Jurkat, Clone E6-1 (cell line): ENCODE measurements around the gene GJD4.
A peak's percentile ranks its signal among the peaks of the same experiment; 100 is the strongest.

Experiments
- DNase-seq: peaks from one replicate; pipeline ENCODE4 v3.0.0-alpha.2; 2011; ENCODE audit warnings: low read depth, low spot score
- H3K4me3 ChIP-seq: 2 replicates; pipeline ENCODE4 v1.5.1; 2011; ENCODE audit warnings: mild to moderate bottlenecking, low read length, control low read depth, moderate library complexity

GJD4 gene

GRCh38 chr10:35612385-35613106 is 7.4 kb downstream of the GJD4 start:
- DNase-seq: no peak
- no peak overlapping the region for H3K4me3 ChIP-seq

- H3K4me3 ChIP-seq: no peak overlapping the region
- no peak for DNase-seq
Observed at GRCh38 chr10:35613107-35613440, 7.9 kb downstream of the GJD4 start.

- DNase-seq: no peak
- no peak overlapping the region for H3K4me3 ChIP-seq
Observed at GRCh38 chr10:35613597-35614226, 8.6 kb downstream of the GJD4 start.

GRCh38 chr10:35614312-35614711 is 9.2 kb downstream of the GJD4 start:
- no peak for DNase-seq
- H3K4me3 ChIP-seq: no peak overlapping the region

GRCh38 chr10:35626971-35627507 is 21.9 kb downstream of the GJD4 start:
- DNase-seq: no peak
- H3K4me3 ChIP-seq: no peak overlapping the region

GRCh38 chr10:35631404-35631803 is 26.3 kb downstream of the GJD4 start:
- no peak overlapping the region for H3K4me3 ChIP-seq
- DNase-seq: no peak

- no peak overlapping the region for H3K4me3 ChIP-seq
- no peak for DNase-seq
Observed at GRCh38 chr10:35632027-35632426, 26.9 kb downstream of the GJD4 start.

GRCh38 chr10:35633006-35633980 is 28.2 kb downstream of the GJD4 start:
- DNase-seq: no peak
- H3K4me3 ChIP-seq: no peak overlapping the region

- H3K4me3 ChIP-seq: no peak overlapping the region
- DNase-seq: peak; percentile 68
Observed at GRCh38 chr10:35635576-35635975, 30.4 kb downstream of the GJD4 start.

- DNase-seq: no peak
- H3K4me3 ChIP-seq: no peak overlapping the region
Observed at GRCh38 chr10:35636956-35637355, 31.8 kb downstream of the GJD4 start.

- H3K4me3 ChIP-seq: no peak overlapping the region
- DNase-seq: no peak
Observed at GRCh38 chr10:35637462-35637861, 32.3 kb downstream of the GJD4 start.

GRCh38 chr10:35638101-35638500 is 33.0 kb downstream of the GJD4 start:
- H3K4me3 ChIP-seq: no peak overlapping the region

GRCh38 chr10:35639021-35639727 is 34.0 kb downstream of the GJD4 start:
- H3K4me3 ChIP-seq: no peak overlapping the region
- no peak for DNase-seq

More at GRCh38 chr10:35638101-35638500, 33.0 kb downstream of the GJD4 start:
- no peak for DNase-seq

GRCh38 chr10:35639728-35640401 is 34.7 kb downstream of the GJD4 start:
- no peak for DNase-seq
- H3K4me3 ChIP-seq: no peak overlapping the region

GRCh38 chr10:35640474-35640873 is 35.3 kb downstream of the GJD4 start:
- no peak overlapping the region for H3K4me3 ChIP-seq

GRCh38 chr10:35640951-35641675 is 36.0 kb downstream of the GJD4 start:
- peak; percentile 57 for DNase-seq
- H3K4me3 ChIP-seq: peak overlapping the region; percentile 25

More at GRCh38 chr10:35640474-35640873, 35.3 kb downstream of the GJD4 start:
- DNase-seq: no peak

- peak overlapping the region; percentile 54 for H3K4me3 ChIP-seq
- DNase-seq: no peak
Observed at GRCh38 chr10:35641676-35642034, 36.5 kb downstream of the GJD4 start.
